ENCODE measurements around the gene TSBP1. TPM values are rescaled to one million over a fixed set of nuclear protein-coding genes. Genes with fewer than 3 reads are reported as not detected.
"Not testable (repeated sequence)": the region's sequence is repeated elsewhere in the genome, so short reads cannot be mapped to it uniquely, and the experiment has no call there.

Gene TSBP1
- total RNA-seq, 1 donor from 2014 or later = not detected

DNA sequence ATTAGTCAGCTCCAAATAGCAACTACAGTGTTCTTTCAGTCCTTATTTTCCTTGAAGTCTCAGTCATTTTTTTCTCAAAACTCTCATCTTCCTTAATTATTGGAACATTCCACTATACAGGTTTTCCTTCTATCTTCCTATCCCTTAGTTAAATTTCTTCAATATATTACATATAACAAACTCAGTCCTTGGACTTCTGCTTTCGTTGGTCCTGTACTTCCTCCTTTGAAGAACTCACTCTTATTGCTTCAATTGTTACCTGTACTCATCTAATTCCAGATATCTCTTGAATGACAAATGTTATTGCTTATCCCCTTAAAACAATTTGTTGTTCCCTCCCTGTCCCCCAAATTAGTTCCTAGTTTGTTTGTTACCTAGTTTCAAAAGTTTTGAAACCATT is 80.2 kb downstream of the TSBP1 start:
- no peak for DNase-seq (ENCODE audit: low read depth)

- no peak for DNase-seq (ENCODE audit: low read depth)
Observed at GRCh38 chr6:32290886-32291450, 80.7 kb downstream of the TSBP1 start.

DNA sequence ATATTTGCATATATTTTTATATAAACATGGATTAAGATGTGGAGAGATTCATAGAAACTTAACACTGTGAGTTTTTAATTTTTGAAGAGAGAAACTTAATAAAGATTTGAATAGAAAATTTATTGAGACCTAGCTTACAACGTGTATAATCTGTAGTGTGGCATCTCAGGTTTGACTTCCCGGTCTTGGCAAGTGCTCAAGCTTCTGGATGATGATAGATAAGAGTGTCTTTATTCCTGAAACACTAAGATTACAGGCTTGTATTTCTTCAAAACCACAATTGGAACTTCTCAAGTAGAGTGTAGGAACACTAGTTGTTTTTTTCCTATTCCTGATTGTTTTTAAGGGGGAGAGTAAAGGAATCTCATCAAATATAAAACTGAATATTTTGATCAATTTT is 83.3 kb downstream of the TSBP1 start:
- no peak for DNase-seq (ENCODE audit: low read depth)

DNA sequence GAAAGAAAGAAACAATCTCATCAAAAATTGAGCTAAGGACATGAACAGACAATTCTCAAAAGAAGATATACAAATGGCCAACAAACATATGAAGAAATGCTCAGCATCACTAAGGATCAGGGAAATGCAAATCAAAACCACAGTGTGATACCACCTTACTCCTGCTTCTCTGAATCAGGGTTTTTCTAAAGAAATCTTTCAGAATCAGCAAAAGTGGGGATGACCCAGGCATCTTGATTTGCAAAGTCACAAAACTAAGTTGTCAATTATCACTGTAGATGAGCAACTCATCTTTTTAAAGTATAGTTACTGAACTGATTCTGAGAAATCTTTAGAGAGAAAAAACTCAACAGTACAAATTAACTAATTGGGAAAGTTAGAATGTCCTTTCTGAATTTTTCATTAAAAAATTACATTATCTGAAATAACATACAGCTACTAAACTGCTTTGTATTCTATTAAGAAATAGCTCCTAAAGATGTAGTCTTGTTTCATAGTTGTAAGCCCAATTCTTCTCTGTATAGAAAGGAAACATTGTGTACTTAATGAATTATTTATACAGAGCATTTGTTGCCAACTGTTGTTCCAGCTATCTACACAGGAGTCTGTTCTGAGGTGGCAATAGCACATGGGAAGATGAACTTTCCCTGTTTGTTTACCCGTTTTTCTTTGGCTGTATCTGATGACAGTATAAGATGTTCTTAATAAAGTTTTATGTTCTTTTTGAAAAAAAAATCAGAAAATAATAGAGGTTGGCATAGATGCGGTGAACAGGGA is 97.7 kb downstream of the TSBP1 start:
- not testable (repeated sequence) for DNase-seq (ENCODE audit: low read depth)

GRCh38 chr6:32271429-32271828 is 100.3 kb downstream of the TSBP1 start:
- DNase-seq (ENCODE audit: low read depth) = no peak

DNA sequence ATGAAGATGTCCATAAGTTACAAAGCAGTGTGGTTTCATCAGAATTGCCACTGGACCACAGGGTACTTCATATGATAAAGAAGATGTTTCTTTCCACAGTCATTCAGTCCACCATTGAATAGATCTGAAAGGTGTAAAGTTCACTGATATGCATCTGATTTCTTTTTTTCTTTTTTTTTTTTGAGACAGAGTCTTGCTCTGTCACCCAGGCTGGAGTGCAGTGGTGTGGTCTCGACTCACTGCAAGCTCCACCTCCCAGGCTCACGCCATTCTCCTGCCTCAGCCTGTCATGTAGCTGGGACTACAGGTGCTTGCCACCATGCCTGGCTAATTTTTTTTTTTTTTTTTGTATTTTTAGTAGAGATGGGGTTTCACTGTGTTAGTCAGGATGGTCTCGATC is 103.2 kb downstream of the TSBP1 start:
- DNase-seq (ENCODE audit: low read depth) = not testable (repeated sequence)

- DNase-seq (ENCODE audit: low read depth) = no peak
Observed at GRCh38 chr6:32267035-32267434, 104.7 kb downstream of the TSBP1 start.

- not testable (repeated sequence) for DNase-seq (ENCODE audit: low read depth)
Observed at GRCh38 chr6:32257262-32257661, 114.4 kb downstream of the TSBP1 start.

DNA sequence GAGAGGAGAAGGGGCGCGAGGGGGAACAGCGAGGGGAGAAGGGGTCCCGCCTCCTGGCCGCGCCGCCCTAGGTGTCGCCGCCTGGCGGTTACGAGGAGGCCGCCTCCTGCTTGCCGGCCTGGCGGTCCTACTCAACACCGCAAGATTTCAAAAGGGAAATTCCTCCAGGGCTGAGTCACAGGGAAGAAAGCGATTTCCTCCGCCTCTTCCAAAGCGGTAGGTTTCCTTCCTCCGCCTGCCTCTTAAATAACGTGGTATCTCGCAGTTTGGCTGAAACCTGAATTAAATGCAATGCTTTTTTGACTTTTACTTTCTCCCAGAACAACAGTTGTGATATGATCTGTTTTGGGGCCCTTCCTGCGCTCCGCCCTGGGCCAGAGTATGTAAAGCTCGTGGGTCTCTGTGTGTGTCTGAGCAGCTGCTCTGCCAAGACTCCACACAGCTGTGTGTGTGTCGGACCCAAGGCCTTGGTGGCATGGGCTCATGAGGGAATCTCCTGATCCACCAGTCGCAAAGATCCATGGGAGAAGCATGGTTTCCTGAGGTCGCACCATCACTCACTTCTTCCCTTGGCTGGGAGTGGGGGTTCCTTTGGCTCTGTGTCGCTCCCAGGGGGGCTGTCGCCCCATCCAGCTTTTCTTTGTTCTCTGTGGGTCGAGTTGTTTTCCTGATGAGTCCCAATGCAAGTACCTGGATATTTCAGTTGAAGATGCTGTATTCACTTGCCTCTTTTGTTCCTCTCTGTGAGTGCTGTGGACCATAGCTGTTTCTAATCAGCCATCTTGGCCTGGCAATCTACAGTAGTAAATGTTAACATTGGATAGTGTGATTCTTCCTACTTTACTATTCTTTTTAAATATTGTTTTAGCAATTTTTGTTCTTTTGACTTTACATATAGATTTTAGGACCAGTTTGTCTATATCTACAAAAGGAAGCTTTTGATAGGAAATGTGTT is 116.2 kb downstream of the TSBP1 start:
- DNase-seq (ENCODE audit: low read depth) = peak; percentile 85

- no peak for DNase-seq (ENCODE audit: low read depth)
Observed at GRCh38 chr6:32254761-32255198, 116.9 kb downstream of the TSBP1 start.

GRCh38 chr6:32252331-32253009 is 119.2 kb downstream of the TSBP1 start:
- no peak for DNase-seq (ENCODE audit: low read depth)

- DNase-seq (ENCODE audit: low read depth) = no peak
Observed at GRCh38 chr6:32249262-32249661, 122.4 kb downstream of the TSBP1 start.

- no peak for DNase-seq (ENCODE audit: low read depth)
Observed at GRCh38 chr6:32247401-32247800, 124.3 kb downstream of the TSBP1 start.

GRCh38 chr6:32244946-32245398 is 126.7 kb downstream of the TSBP1 start:
- DNase-seq (ENCODE audit: low read depth) = peak; percentile 84

GRCh38 chr6:32244270-32244669 is 127.4 kb downstream of the TSBP1 start:
- peak; percentile 10 for DNase-seq (ENCODE audit: low read depth)

Other genes starting within 250 kb of the TSBP1 start
- 26.4 and 34.7 TPM in 2 replicates for gene ATF6B, start 243.7 kb downstream of the TSBP1 start, total RNA-seq
- 4.7 and 6.8 TPM in 2 replicates for gene FKBPL, start 241.6 kb downstream of the TSBP1 start, total RNA-seq
- gene PRRT1, start 220.0 kb downstream of the TSBP1 start, total RNA-seq = not detected in 2 replicates
- gene PPT2, start 217.8 kb downstream of the TSBP1 start, total RNA-seq = 20.4 and 33.4 TPM in 2 replicates
- 1.4 and 2.2 TPM in 2 replicates for gene EGFL8, start 207.3 kb downstream of the TSBP1 start, total RNA-seq
- gene AGPAT1, start 195.8 kb downstream of the TSBP1 start, total RNA-seq = 68.2 and 79.2 TPM in 2 replicates
- 70.9 and 78.1 TPM in 2 replicates for gene RNF5, start 193.5 kb downstream of the TSBP1 start, total RNA-seq
- gene AGER, start 187.7 kb downstream of the TSBP1 start, total RNA-seq = 0.86 and 0.88 TPM in 2 replicates
- 25.1 and 29.0 TPM in 2 replicates for gene PBX2, start 181.7 kb downstream of the TSBP1 start, total RNA-seq
- 0.27 TPM in 1 of 2 replicates, not detected in the other for gene GPSM3, start 179.3 kb downstream of the TSBP1 start, total RNA-seq
- gene NOTCH4, start 147.8 kb downstream of the TSBP1 start, total RNA-seq = 0.53 and 1.2 TPM in 2 replicates
- gene BTNL2, start 35.3 kb upstream of the TSBP1 start, total RNA-seq = not detected in 2 replicates
- gene HLA-DRA, start 68.0 kb upstream of the TSBP1 start, total RNA-seq = 0.45 and 0.47 TPM in 2 replicates
- gene HLA-DRB5, start 158.4 kb upstream of the TSBP1 start, total RNA-seq = 0.13 TPM in 1 of 2 replicates, not detected in the other
- gene HLA-DRB1, start 217.9 kb upstream of the TSBP1 start, total RNA-seq = 0.21 TPM in 1 of 2 replicates, not detected in the other

All from myocyte (in vitro differentiated cells).